Left lung (tissue), 10 donors: Measurements from ENCODE around the gene PCBP1. TPM values are rescaled to one million over a fixed set of nuclear protein-coding genes. Genes with fewer than 3 reads are reported as not detected.

ENCODE experiments used
- ATAC-seq: fragments of 200-7000 bp; cut with Tn5 transposase; one replicate; pipeline ENCODE4 v1.9.1; 2020; ENCODE audit warnings: moderate library complexity
- DNase-seq, 4 donors: peaks; one replicate each; pipeline ENCODE4 v3.0.0-alpha.2; 2013 to 2020
- H3K27ac ChIP-seq, 2 donors: fragments of 200-600 bp; sonication (generic) in 1 of 2; one replicate each; pipeline versions ENCODE4 v1.5.0 to v1.8.0; 2020 to 2021
- H3K27me3 ChIP-seq, 2 donors: fragments of 200-600 bp; sonication (generic) in 1 of 2; one replicate each; pipeline versions ENCODE4 v1.5.0 to v1.8.0; 2020 to 2021
- H3K36me3 ChIP-seq, 2 donors: fragments of 200-600 bp; sonication (generic) in 1 of 2; one replicate each; pipeline versions ENCODE4 v1.5.0 to v1.8.0; 2020 to 2021
- H3K4me1 ChIP-seq, 2 donors: fragments of 200-600 bp; one replicate each; pipeline ENCODE4 v1.8.0; 2021
- H3K4me3 ChIP-seq, 2 donors: fragments of 200-600 bp; sonication (generic) in 1 of 2; one replicate each; pipeline versions ENCODE4 v1.5.0 to v1.8.0; 2020 to 2021; ENCODE audit warnings: mild to moderate bottlenecking in 1 of 2
- H3K9me3 ChIP-seq, 2 donors: fragments of 200-600 bp; sonication (generic) in 1 of 2; one replicate each; pipeline versions ENCODE4 v1.5.0 to v1.8.0; 2020 to 2021
- CTCF ChIP-seq, 2 donors: fragments of 200-600 bp; sonication (generic) in 1 of 2; IDR thresholded peaks; one replicate each; pipeline versions ENCODE4 v1.5.0 to v1.8.0; 2021; ENCODE audit warnings: antibody characterized with exemption in 2 of 2
- intact Hi-C, 2 donors: fragments of 100-400 bp; cut with DNase I; formaldehyde crosslinking; loops; one replicate each; pipeline versions ENCODE4 v1.11.2 to v1.14.2; 2022
- polyA plus RNA-seq, 6 donors: library from polyadenylated mRNA; unstranded; fragments of 120-200 nt; gene quantifications; one replicate each; pipeline ENCODE4 v1.2.1, GENCODE V29; 2013; ENCODE audit not compliant: insufficient read length in 6 of 6
- total RNA-seq, 2 donors: library from RNA; stranded (reverse); fragmentation: NEBNext Ultra II Directional; extraction: Animal tissue kit (Norgen Biotek cat#: 25700); gene quantifications; one replicate each; pipeline ENCODE4 v1.2.1, GENCODE V29; 2021
- donor health status: DM: no; HTN: yes; CAD: no.
- donor health status: DM: no; HTN: no; CAD: no.

Gene PCBP1
- total and polyA plus RNA-seq, 8 donors, result 172 to 404 (median 226) TPM

- no peak for TF ChIP-seq CTCF (IDR thresholded peaks at IDR 0.05)
- DNase-seq (peak in 1 of 4 donors; percentile 69), ATAC-seq (peak; percentile 9)
- Histone ChIP-seq H3K27me3 (no peaks in the 10 kb centered on the region), H3K9me3 (no peaks in the 10 kb centered on the region), H3K27ac (peak overlapping the region; percentile 100), H3K4me1 (peaks cover 15 to 61% of the 10 kb centered on the region in 2 donors), H3K36me3 (peaks cover 0 to 49% of the 10 kb centered on the region in 2 donors), H3K4me3 (peak overlapping the region in 1 of 2 donors; percentile 93)
- intact Hi-C loops, result loop anchor here in 1 of 2 donors (5.0 to 10.0 kb wide), 3 partner anchors 37 to 170 kb away; partner anchors contain the start of gene MXD1
These were observed 2.1 kb upstream of the PCBP1 start for GRCh38 chr2:70084973-70085710.

GRCh38 chr2:70085711-70086277 is 1.5 kb upstream of the PCBP1 start:
- Histone ChIP-seq H3K27ac (peak overlapping the region; percentile 100), H3K4me3 (peak overlapping the region; percentile 53 to 93), H3K4me1 (peaks cover 15 to 63% of the 10 kb centered on the region in 2 donors), H3K27me3 (no peaks in the 10 kb centered on the region), H3K36me3 (peaks cover 0 to 43% of the 10 kb centered on the region in 2 donors), H3K9me3 (no peaks in the 10 kb centered on the region)
- TF ChIP-seq CTCF (IDR thresholded peaks at IDR 0.05), result no peak
- intact Hi-C loops, result loop anchor here in 1 of 2 donors (5.0 to 10.0 kb wide), 3 partner anchors 37 to 171 kb away; partner anchors contain the start of gene MXD1
- ATAC-seq, result no peak
- DNase-seq, result no peak

GRCh38 chr2:70086278-70086837 is 919 bp upstream of the PCBP1 start:
- intact Hi-C loops, result loop anchor here in 1 of 2 donors (5.0 to 10.0 kb wide), 3 partner anchors 36 to 172 kb away; partner anchors contain the start of gene MXD1

GRCh38 chr2:70087702-70088597 is 673 bp downstream of the PCBP1 start:
- TF ChIP-seq CTCF (IDR thresholded peaks at IDR 0.05), result no peak
- peaks cover 0 to 22% of the 10 kb centered on the region in 2 donors for H3K36me3 ChIP-seq
- intact Hi-C loops, result loop anchor here in 1 of 2 donors (5.0 to 10.0 kb wide), 3 partner anchors 34 to 173 kb away; partner anchors contain the start of gene MXD1
- H3K27ac ChIP-seq, result peak overlapping the region; percentile 100
- H3K4me1 ChIP-seq, result peaks cover 15 to 62% of the 10 kb centered on the region in 2 donors
- peak in 3 of 4 donors; percentile 43 to 90 (median 67) for DNase-seq
- peak; percentile 12 for ATAC-seq
- no peaks in the 10 kb centered on the region for H3K9me3 ChIP-seq
- H3K4me3 ChIP-seq, result peak overlapping the region; percentile 67 to 93
- H3K27me3 ChIP-seq, result no peaks in the 10 kb centered on the region

More at GRCh38 chr2:70086278-70086837, 919 bp upstream of the PCBP1 start:
- no peaks in the 10 kb centered on the region for H3K9me3 ChIP-seq
- H3K27ac ChIP-seq, result peak overlapping the region; percentile 100
- H3K4me3 ChIP-seq, result peak overlapping the region; percentile 53 to 93
- ATAC-seq (peak; percentile 45), DNase-seq (peak; percentile 74 to 93 (median 86))
- TF ChIP-seq CTCF (IDR thresholded peaks at IDR 0.05), result no peak
- H3K36me3 ChIP-seq, result peaks cover 0 to 38% of the 10 kb centered on the region in 2 donors
- H3K27me3 ChIP-seq, result no peaks in the 10 kb centered on the region
- H3K4me1 ChIP-seq, result peaks cover 15 to 63% of the 10 kb centered on the region in 2 donors
